ENCODE measurements around the gene TNNC1.

- TF ChIP-seq CTCF (IDR thresholded peaks at IDR 0.05): no peak
- no peak for TF ChIP-seq POLR2A (IDR thresholded peaks at IDR 0.05)
Observed at GRCh38 chr3:52440249-52440551, 13.6 kb downstream of the TNNC1 start.

All from testis (tissue), 2 donors.